GM12878 (cell line): ENCODE data around the gene ZP2. TPM values are rescaled to one million over a fixed set of nuclear protein-coding genes. Genes with fewer than 3 reads are reported as not detected.

Source experiments
- ATAC-seq: fragments of 200-7000 bp; cut with Tn5 transposase; 3 replicates; pipeline ENCODE4 v1.9.1; 2020; ENCODE audit warnings: mild to moderate bottlenecking, moderate library complexity
- BruUV-seq: library from RNA; stranded (reverse); fragments of 400-500 nt; replicated peaks from 2 replicates; lab custom pipeline; 2021; lab: Mats Ljungman, UMichigan
- CTCF ChIA-PET: fragments of 300-600 bp; sonication (Branson Sonifier 250); formaldehyde crosslinking; extraction: SDS; loops from one replicate; lab custom pipeline; 2021; ENCODE audit warnings: inconsistent platforms; lab: Yijun Ruan, JAX
- POLR2A ChIA-PET: fragments of 350-600 bp; formaldehyde crosslinking; extraction: SDS; loops from one replicate; lab custom pipeline; 2021; ENCODE audit warnings: inconsistent platforms; lab: Charles Lee
- RAD21 ChIA-PET: fragments of 300-600 bp; sonication (Branson Sonifier 250); formaldehyde crosslinking; loops from one replicate; lab custom pipeline; 2023; ENCODE audit warnings: antibody characterized with exemption; ENCODE audit not compliant: unreplicated experiment; lab: Charles Lee
- SMC1A ChIA-PET: fragments of 300-600 bp; sonication (Branson Sonifier 250); formaldehyde crosslinking; loops from one replicate; lab custom pipeline; 2023; ENCODE audit not compliant: unreplicated experiment, uncharacterized antibody; lab: Charles Lee
- DNase-seq: peaks from one replicate; pipeline ENCODE4 v3.0.0-alpha.2; 2011; ENCODE audit warnings: low read depth, low spot score
- FAIRE-seq: peaks from 3 replicates; lab custom pipeline; 2011; peaks lifted over from hg19 to GRCh38; lab: Jason Lieb, UNC
- H2AFZ ChIP-seq: 2 replicates; pipeline ENCODE4 v1.6.0; 2011; ENCODE audit warnings: low read depth, low read length, control low read depth; ENCODE audit not compliant: control insufficient read depth
- H3K27ac ChIP-seq: 2 replicates; pipeline ENCODE4 v1.5.1; 2011; ENCODE audit warnings: control low read depth; ENCODE audit not compliant: control insufficient read depth, insufficient read depth
- H3K27me3 ChIP-seq, 2 experiments: replicated peaks in 1 of 2; 2 replicates each; pipeline versions ENCODE4 v1.6.0 to v1.6.1; 2011; ENCODE audit warnings: low read length in 1 of 2; ENCODE audit not compliant: control insufficient read depth in 2 of 2, insufficient read depth in 2 of 2
- H3K36me3 ChIP-seq, 2 experiments: 2 replicates each; pipeline ENCODE4 v1.5.1; 2011; ENCODE audit warnings: low read length in 1 of 2; ENCODE audit not compliant: control insufficient read depth in 2 of 2, insufficient read depth in 2 of 2
- H3K4me1 ChIP-seq: 2 replicates; pipeline ENCODE4 v1.6.1; 2011; ENCODE audit warnings: mild to moderate bottlenecking, low read length, moderate library complexity, mixed read lengths; ENCODE audit not compliant: control insufficient read depth, insufficient read depth
- H3K4me2 ChIP-seq: 2 replicates; pipeline ENCODE4 v1.6.0; 2011; ENCODE audit warnings: control low read depth; ENCODE audit not compliant: control insufficient read depth, insufficient read depth
- H3K4me3 ChIP-seq: fragments of 200-600 bp; sonication (generic); 2 replicates; pipeline ENCODE4 v1.5.1; 2016
- H3K79me2 ChIP-seq: 2 replicates; pipeline ENCODE4 v1.6.0; 2011; ENCODE audit warnings: low read length; ENCODE audit not compliant: control insufficient read depth, insufficient read depth
- H3K9ac ChIP-seq: 2 replicates; pipeline ENCODE4 v1.8.0; 2011; ENCODE audit warnings: low read length, control low read depth, mixed read lengths; ENCODE audit not compliant: control insufficient read depth, insufficient read depth
- H3K9me3 ChIP-seq: replicated peaks from 3 replicates; pipeline ENCODE4 v1.5.1; 2011; ENCODE audit warnings: mild to moderate bottlenecking, low read length; ENCODE audit not compliant: control insufficient read depth, insufficient read depth
- H4K20me1 ChIP-seq: 2 replicates; pipeline ENCODE4 v1.6.0; 2011; ENCODE audit not compliant: control insufficient read depth, insufficient read depth
- EGR1 ChIP-seq, 2 experiments: IDR thresholded peaks; 1 replicate in 1 of 2; 2 replicates in 1 of 2; pipeline ENCODE4 v1.6.1; 2011 to 2012; ENCODE audit warnings: low read depth in 2 of 2, low read length in 2 of 2, borderline replicate concordance in 1 of 2, mild to moderate bottlenecking in 1 of 2, moderate library complexity in 1 of 2
- MEF2A ChIP-seq: IDR thresholded peaks from 2 replicates; pipeline ENCODE4 v1.6.1; 2011; ENCODE audit warnings: low read depth, mild to moderate bottlenecking, low read length, moderate library complexity; ENCODE audit not compliant: insufficient read depth
- WRNIP1 ChIP-seq: IDR thresholded peaks from 2 replicates; pipeline ENCODE4 v1.6.1; 2011; ENCODE audit warnings: low read depth, low read length, improper control_type of control experiment, borderline replicate concordance
- WGBS: methylation state at CpG from one replicate; pipeline ENCODE4 v1.1.6; 2016; ENCODE audit warnings: low lambda C conversion rate; ENCODE audit not compliant: insufficient replicate concordance, insufficient coverage; ENCODE audit errors: missing lambda C conversion rate; 5-methylcytosine and 5-hydroxymethylcytosine counted together
- in situ Hi-C: fragments of 300-500 bp; cut with MboI; formaldehyde crosslinking; loops from 9 replicates; pipeline ENCODE4 v1.14.3; 2018; ENCODE audit warnings: mixed read lengths
- intact Hi-C: fragments of 100-400 bp; cut with micrococcal nuclease; formaldehyde crosslinking; loops from one replicate; pipeline ENCODE4 v1.14.2; 2022; ENCODE audit not compliant: unreplicated experiment
- polyA plus RNA-seq, 11 experiments: library from polyadenylated mRNA; depleted of rRNA in 4 of 11; unstranded in 6 of 11; stranded (reverse) in 5 of 11; fragments of >200 nt; fragmentation: Nextera tagmentation in 4 of 11; fragmentation: Illumina TruSeq in 1 of 11; extraction: Ambion mirVana in 4 of 11; extraction: Trizol in 1 of 11; gene quantifications; 1 replicate in 1 of 11; 2 replicates in 10 of 11; pipeline versions ENCODE4 v1.2.1 to v1.2.3, GENCODE V29; 2011 to 2016; ENCODE audit warnings: inconsistent platforms in 2 of 11, missing spikeins in 2 of 11, low read depth in 1 of 11
- total RNA-seq, 4 experiments: library from RNA; depleted of rRNA in 3 of 4; stranded (reverse); fragments of >200 nt in 3 of 4; fragmentation: Illumina TruSeq in 1 of 4; extraction: Trizol in 1 of 4; gene quantifications; 2 replicates each; pipeline versions ENCODE4 v1.2.1 to v1.2.3, GENCODE V29; 2013 to 2021
- TF ChIP-seq, protein P1 (sequence below): IDR thresholded peaks from 2 replicates; pipeline ENCODE4 v1.6.1; 2012; ENCODE audit warnings: improper control_type of control experiment, low read depth, low read length; ENCODE audit not compliant: insufficient replicate concordance

ZP2 gene
- total and polyA plus RNA-seq, 10 of the 15 experiments (the other 5 are each of a cell fraction or from before 2014, with no cell fraction given): 0.11 to 0.33 (median 0.16) TPM; not detected in 1

DNA sequence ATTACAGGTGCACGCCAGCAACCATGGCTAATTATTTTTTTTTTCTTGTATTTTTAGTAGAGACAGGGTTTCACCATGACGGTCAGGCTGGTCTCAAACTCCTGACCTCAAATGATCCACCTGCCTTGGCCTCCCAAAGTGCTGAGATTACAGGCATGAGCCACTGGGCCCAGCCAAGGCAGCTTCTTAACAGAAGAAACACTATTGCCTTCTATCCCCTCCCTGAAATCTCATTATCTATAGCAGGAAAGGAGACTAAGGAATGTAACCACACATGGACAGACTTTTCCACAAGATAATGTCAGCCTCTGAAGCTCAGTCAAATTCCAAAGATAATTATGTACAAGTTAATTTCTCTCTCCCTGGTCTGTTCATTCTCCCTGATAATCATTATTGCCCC lies 5.7 kb upstream of the ZP2 start:
- H3K27ac ChIP-seq: no peak overlapping the region
- BruUV-seq: no TSS peak
- POLR2A ChIA-PET: no interaction called here
- in situ Hi-C loops (no loop called here), intact Hi-C loops (no loop called here)
- no peaks in the 10 kb centered on the region for H3K79me2 ChIP-seq
- H3K4me3 ChIP-seq: no peak overlapping the region
- H3K9me3 ChIP-seq: no peaks in the 10 kb centered on the region; the same call in 2 of the 3 replicates
- DNase-seq (no peak), FAIRE-seq (no peak), ATAC-seq (no peak)
- no peaks in the 10 kb centered on the region for H4K20me1 ChIP-seq
- no peak overlapping the region for H2AFZ ChIP-seq
- CTCF ChIA-PET: no interaction called here
- WGBS: 38% methylated on average over 2 of the region's 2 CpGs
- RAD21 ChIA-PET: no interaction called here
- no peaks in the 10 kb centered on the region for H3K36me3 ChIP-seq
- SMC1A ChIA-PET: no interaction called here
- H3K9ac ChIP-seq: no peak overlapping the region
- no peaks in the 10 kb centered on the region for H3K27me3 ChIP-seq
- TF ChIP-seq, protein P1, sequence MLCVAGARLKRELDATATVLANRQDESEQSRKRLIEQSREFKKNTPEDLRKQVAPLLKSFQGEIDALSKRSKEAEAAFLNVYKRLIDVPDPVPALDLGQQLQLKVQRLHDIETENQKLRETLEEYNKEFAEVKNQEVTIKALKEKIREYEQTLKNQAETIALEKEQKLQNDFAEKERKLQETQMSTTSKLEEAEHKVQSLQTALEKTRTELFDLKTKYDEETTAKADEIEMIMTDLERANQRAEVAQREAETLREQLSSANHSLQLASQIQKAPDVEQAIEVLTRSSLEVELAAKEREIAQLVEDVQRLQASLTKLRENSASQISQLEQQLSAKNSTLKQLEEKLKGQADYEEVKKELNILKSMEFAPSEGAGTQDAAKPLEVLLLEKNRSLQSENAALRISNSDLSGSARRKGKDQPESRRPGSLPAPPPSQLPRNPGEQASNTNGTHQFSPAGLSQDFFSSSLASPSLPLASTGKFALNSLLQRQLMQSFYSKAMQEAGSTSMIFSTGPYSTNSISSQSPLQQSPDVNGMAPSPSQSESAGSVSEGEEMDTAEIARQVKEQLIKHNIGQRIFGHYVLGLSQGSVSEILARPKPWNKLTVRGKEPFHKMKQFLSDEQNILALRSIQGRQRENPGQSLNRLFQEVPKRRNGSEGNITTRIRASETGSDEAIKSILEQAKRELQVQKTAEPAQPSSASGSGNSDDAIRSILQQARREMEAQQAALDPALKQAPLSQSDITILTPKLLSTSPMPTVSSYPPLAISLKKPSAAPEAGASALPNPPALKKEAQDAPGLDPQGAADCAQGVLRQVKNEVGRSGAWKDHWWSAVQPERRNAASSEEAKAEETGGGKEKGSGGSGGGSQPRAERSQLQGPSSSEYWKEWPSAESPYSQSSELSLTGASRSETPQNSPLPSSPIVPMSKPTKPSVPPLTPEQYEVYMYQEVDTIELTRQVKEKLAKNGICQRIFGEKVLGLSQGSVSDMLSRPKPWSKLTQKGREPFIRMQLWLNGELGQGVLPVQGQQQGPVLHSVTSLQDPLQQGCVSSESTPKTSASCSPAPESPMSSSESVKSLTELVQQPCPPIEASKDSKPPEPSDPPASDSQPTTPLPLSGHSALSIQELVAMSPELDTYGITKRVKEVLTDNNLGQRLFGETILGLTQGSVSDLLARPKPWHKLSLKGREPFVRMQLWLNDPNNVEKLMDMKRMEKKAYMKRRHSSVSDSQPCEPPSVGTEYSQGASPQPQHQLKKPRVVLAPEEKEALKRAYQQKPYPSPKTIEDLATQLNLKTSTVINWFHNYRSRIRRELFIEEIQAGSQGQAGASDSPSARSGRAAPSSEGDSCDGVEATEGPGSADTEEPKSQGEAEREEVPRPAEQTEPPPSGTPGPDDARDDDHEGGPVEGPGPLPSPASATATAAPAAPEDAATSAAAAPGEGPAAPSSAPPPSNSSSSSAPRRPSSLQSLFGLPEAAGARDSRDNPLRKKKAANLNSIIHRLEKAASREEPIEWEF: no peak
- no peak for TF ChIP-seq WRNIP1
- no peak for TF ChIP-seq EGR1 (IDR thresholded peaks at IDR 0.05; ENCODE audit: borderline replicate concordance in 1 of 2, low read depth in 2 of 2, low read length in 2 of 2)
- no peak for TF ChIP-seq MEF2A
- H3K4me1 ChIP-seq: no peaks in the 10 kb centered on the region
- no peak overlapping the region for H3K4me2 ChIP-seq
